Omental fat pad (tissue), 4 donors: ENCODE measurements around the gene CDK8. TPM values are rescaled to one million over a fixed set of nuclear protein-coding genes. Genes with fewer than 3 reads are reported as not detected.

Experiments used
- ATAC-seq: fragments of 150-250 bp; one replicate; pipeline ENCODE4 v1.9.1; 2016; ENCODE audit warnings: mild to moderate bottlenecking, moderate library complexity; ENCODE audit not compliant: low FRiP score
- DNase-seq: peaks from one replicate; pipeline ENCODE4 v3.0.0-alpha.2; 2019; ENCODE audit warnings: low spot score
- CTCF ChIP-seq, 3 donors: fragments of 450-650 bp; IDR thresholded peaks; one replicate each; pipeline ENCODE4 v1.5.1; 2016 to 2017; ENCODE audit warnings: antibody characterized with exemption in 3 of 3, mild to moderate bottlenecking in 3 of 3, moderate library complexity in 2 of 3
- total RNA-seq, 4 donors: library from RNA; depleted of rRNA; stranded (reverse); fragments of >200 nt; gene quantifications; one replicate each; pipeline ENCODE4 v1.1.0, GENCODE V29; 2016

The CDK8 gene
- total RNA-seq, 4 donors from 2014 or later: 11.7 to 16.6 (median 13.0) TPM

- DNase-seq (no peak), ATAC-seq (peak; percentile 67)
- TF ChIP-seq CTCF (IDR thresholded peaks at IDR 0.05): no peak
These were observed 70.9 kb downstream of the CDK8 start for GRCh38 chr13:26324867-26325266.

- TF ChIP-seq CTCF (IDR thresholded peaks at IDR 0.05): no peak
- ATAC-seq: peak; percentile 30
- no peak for DNase-seq
These were observed 71.9 kb downstream of the CDK8 start for GRCh38 chr13:26325876-26326275.

GRCh38 chr13:26326562-26326961, 72.6 kb downstream of the CDK8 start:
- no peak for DNase-seq
- no peak for TF ChIP-seq CTCF (IDR thresholded peaks at IDR 0.05)
- ATAC-seq: no peak

- ATAC-seq: no peak
- no peak for TF ChIP-seq CTCF (IDR thresholded peaks at IDR 0.05)
- DNase-seq: no peak
These were observed 74.2 kb downstream of the CDK8 start for GRCh38 chr13:26327940-26328725.

GRCh38 chr13:26335158-26335557, 81.2 kb downstream of the CDK8 start:
- no peak for DNase-seq
- no peak for ATAC-seq
- no peak for TF ChIP-seq CTCF (IDR thresholded peaks at IDR 0.05)

GRCh38 chr13:26340807-26341206, 86.9 kb downstream of the CDK8 start:
- ATAC-seq: peak; percentile 62
- no peak for TF ChIP-seq CTCF (IDR thresholded peaks at IDR 0.05)
- no peak for DNase-seq

GRCh38 chr13:26342898-26343297, 89.0 kb downstream of the CDK8 start:
- no peak for TF ChIP-seq CTCF (IDR thresholded peaks at IDR 0.05)
- ATAC-seq (no peak), DNase-seq (no peak)
